K562 (cell line): ENCODE measurements around the gene IGF2R. TPM values are rescaled to one million over a fixed set of nuclear protein-coding genes. Genes with fewer than 3 reads are reported as not detected.

ENCODE experiments used
- ATAC-seq: fragments of 200-7000 bp; cut with Tn5 transposase; 3 replicates; pipeline ENCODE4 v1.9.1; 2020; ENCODE audit warnings: moderate library complexity
- BruUV-seq: library from RNA; stranded (reverse); fragments of 400-500 nt; replicated peaks from 2 replicates; lab custom pipeline; 2021; lab: Mats Ljungman, UMichigan
- CTCF ChIA-PET: fragments of 300-600 bp; formaldehyde crosslinking; extraction: SDS; loops from one replicate; lab custom pipeline; 2021; ENCODE audit warnings: low intra/inter-chr PET ratio; lab: Yijun Ruan, JAX
- POLR2A ChIA-PET: fragments of 300-600, 350-650 bp; sonication (Branson Sonifier 250); formaldehyde crosslinking; extraction: SDS; loops from one replicate; lab custom pipeline; 2021; ENCODE audit warnings: antibody characterized with exemption, inconsistent platforms; lab: Yijun Ruan, JAX
- DNase-seq, 4 experiments: peaks; one replicate each; pipeline versions ENCODE4 v3.0.0 to v3.0.0-alpha.2; 2011 to 2018; ENCODE audit warnings: low spot score in 3 of 4, mixed read lengths in 3 of 4; ENCODE audit errors: extremely low read depth in 1 of 4
- FAIRE-seq: peaks from 2 replicates; lab custom pipeline; 2011; peaks lifted over from hg19 to GRCh38; lab: Jason Lieb, UNC
- H2AFZ ChIP-seq: 2 replicates; pipeline ENCODE4 v1.6.0; 2011; ENCODE audit warnings: low read depth, low read length, control low read depth, inconsistent platforms
- H3K27ac ChIP-seq: fragments of 200-600 bp; 3 replicates; pipeline ENCODE4 v1.8.0; 2011; ENCODE audit warnings: low read depth, mild to moderate bottlenecking, control low read depth, inconsistent platforms, low read length, moderate library complexity, mixed read lengths; ENCODE audit errors: extremely low read depth
- H3K27me3 ChIP-seq, 2 experiments: fragments of 300-600 bp in 1 of 2; 2 replicates in 1 of 2; 3 replicates in 1 of 2; pipeline versions ENCODE4 v1.6.0 to v1.8.0; 2011; ENCODE audit warnings: inconsistent platforms in 2 of 2, low read length in 2 of 2, mild to moderate bottlenecking in 1 of 2, mixed read lengths in 1 of 2, moderate library complexity in 1 of 2; ENCODE audit not compliant: control insufficient read depth in 2 of 2, insufficient read depth in 2 of 2
- H3K36me3 ChIP-seq: fragments of 300-600 bp; 3 replicates; pipeline ENCODE4 v1.8.0; 2011; ENCODE audit warnings: mild to moderate bottlenecking, low read length, inconsistent platforms; ENCODE audit not compliant: control insufficient read depth, insufficient read depth
- H3K4me1 ChIP-seq, 2 experiments: fragments of 200-600 bp in 1 of 2; replicated peaks in 1 of 2; 2 replicates in 1 of 2; 3 replicates in 1 of 2; pipeline versions ENCODE4 v1.5.1 to v1.8.0; 2011; ENCODE audit warnings: inconsistent platforms in 2 of 2, low read length in 2 of 2, mild to moderate bottlenecking in 1 of 2, mixed read lengths in 1 of 2, moderate library complexity in 1 of 2; ENCODE audit not compliant: control insufficient read depth in 2 of 2, insufficient read depth in 2 of 2
- H3K4me2 ChIP-seq: 2 replicates; pipeline ENCODE4 v1.6.1; 2011; ENCODE audit warnings: low read length, control low read depth, inconsistent platforms, mixed read lengths; ENCODE audit not compliant: insufficient read depth
- H3K4me3 ChIP-seq: fragments of 200-600 bp; sonication (generic), shearing (Covaris generic); 2 replicates; pipeline ENCODE4 v1.5.1; 2016; ENCODE audit warnings: control low read depth, inconsistent platforms
- H3K79me2 ChIP-seq: fragments of 200-600 bp; 3 replicates; pipeline ENCODE4 v1.8.0; 2011; ENCODE audit warnings: low read length, inconsistent platforms; ENCODE audit not compliant: control insufficient read depth, insufficient read depth
- H3K9ac ChIP-seq, 2 experiments: 2 replicates each; pipeline versions ENCODE4 v1.6.0 to v1.6.1; 2011; ENCODE audit warnings: low read depth in 2 of 2, low read length in 2 of 2, control low read depth in 1 of 2, inconsistent platforms in 1 of 2, mild to moderate bottlenecking in 1 of 2, mixed read lengths in 1 of 2; ENCODE audit not compliant: insufficient read depth in 1 of 2
- H3K9me1 ChIP-seq: one replicate; pipeline ENCODE4 v1.6.0; 2011; ENCODE audit warnings: inconsistent platforms, mild to moderate bottlenecking, low read length, moderate library complexity; ENCODE audit not compliant: control insufficient read depth, insufficient read depth
- H3K9me3 ChIP-seq: replicated peaks from 2 replicates; pipeline ENCODE4 v1.5.1; 2011; ENCODE audit warnings: low read depth, low read length, inconsistent platforms; ENCODE audit not compliant: control insufficient read depth, insufficient read depth
- H4K20me1 ChIP-seq: replicated peaks from 2 replicates; pipeline ENCODE4 v1.6.1; 2011; ENCODE audit warnings: low read length, inconsistent platforms, mixed read lengths; ENCODE audit not compliant: control insufficient read depth, insufficient read depth
- CBX3 ChIP-seq, 2 experiments: IDR thresholded peaks; 1 replicate in 1 of 2; 2 replicates in 1 of 2; pipeline ENCODE4 v1.6.1; 2012; ENCODE audit warnings: inconsistent platforms in 2 of 2, low read length in 2 of 2, borderline replicate concordance in 1 of 2, control low read depth in 1 of 2
- DIDO1 ChIP-seq: fragments of 450-650 bp; IDR thresholded peaks from 2 replicates; pipeline ENCODE4 v1.6.1; 2016; ENCODE audit warnings: low read depth, missing biosample characterization, missing genetic modification characterization
- NUFIP1 ChIP-seq: fragments of 450-650 bp; IDR thresholded peaks from 2 replicates; pipeline ENCODE4 v1.6.1; 2018; ENCODE audit not compliant: partially characterized antibody
- RBM22 ChIP-seq: fragments of 200-400 bp; formaldehyde crosslinking; IDR thresholded peaks from 2 replicates; pipeline ENCODE4 v1.6.1; 2018; ENCODE audit warnings: low read length, low read depth; ENCODE audit not compliant: poor library complexity, severe bottlenecking
- WGBS: fragments of 100-300 bp; shearing (Covaris generic); methylation state at CpG from one replicate; pipeline ENCODE4 v1.1.6; 2016; ENCODE audit warnings: low coverage, mixed read lengths; ENCODE audit not compliant: insufficient coverage; ENCODE audit errors: missing lambda C conversion rate; 5-methylcytosine and 5-hydroxymethylcytosine counted together
- in situ Hi-C: fragments of 300-500 bp; cut with MboI; formaldehyde crosslinking; loops from 4 replicates; pipeline ENCODE4 v1.15.0; 2018; ENCODE audit warnings: inconsistent platforms, mixed read lengths
- intact Hi-C: fragments of 100-400 bp; cut with micrococcal nuclease; formaldehyde crosslinking; loops from 2 replicates; pipeline ENCODE4 v1.14.2; 2022
- polyA plus RNA-seq, 8 experiments: library from polyadenylated mRNA; depleted of rRNA in 4 of 8; stranded (reverse) in 5 of 8; unstranded in 3 of 8; fragments of >200 nt; fragmentation: Nextera tagmentation in 2 of 8; fragmentation: Illumina TruSeq in 1 of 8; extraction: Ambion mirVana in 2 of 8; extraction: Trizol in 1 of 8; gene quantifications; 2 replicates each; pipeline versions ENCODE4 v1.2.1 to v1.2.3, GENCODE V29; 2011 to 2014; ENCODE audit warnings: inconsistent platforms in 1 of 8, missing spikeins in 1 of 8
- total RNA-seq, 7 experiments: library from RNA; depleted of rRNA in 6 of 7; stranded (reverse); fragments of >200 nt in 6 of 7; fragmentation: Illumina TruSeq in 2 of 7; extraction: Trizol in 2 of 7; gene quantifications; 2 replicates each; pipeline versions ENCODE4 v1.2.1 to v1.2.3, GENCODE V29; 2011 to 2021; ENCODE audit warnings: low replicate concordance in 1 of 7

IGF2R gene
- total and polyA plus RNA-seq, 9 of the 15 experiments (the other 6 are each of a cell fraction or from before 2014, with no cell fraction given), result 3.5 to 92.3 (median 34.5) TPM

DNA sequence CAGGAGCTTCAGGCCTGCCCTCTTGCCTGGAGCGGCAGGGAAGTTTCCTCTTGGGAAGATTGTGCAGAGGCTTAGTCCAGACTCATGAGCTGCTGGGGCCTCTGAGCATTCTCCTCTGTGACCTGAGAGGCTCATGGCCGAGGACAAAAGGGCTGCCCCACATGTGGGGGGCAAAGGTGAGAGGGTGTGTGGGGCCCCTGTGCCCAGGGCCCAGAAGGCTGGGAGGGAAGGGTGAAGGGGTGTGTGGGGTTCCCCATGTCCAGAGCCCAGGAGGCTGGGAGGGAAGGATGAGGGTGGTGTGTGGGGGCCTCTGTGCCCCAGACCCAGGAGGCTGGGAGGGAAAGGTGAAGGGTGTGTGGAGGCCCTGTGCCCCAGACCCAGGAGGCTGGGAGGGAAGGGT is 101.9 kb downstream of the IGF2R start:
- H3K79me2 ChIP-seq, result no peaks in the 10 kb centered on the region
- 91% methylated on average over 2 of the region's 2 CpGs for WGBS
- H3K9me3 ChIP-seq, result no peaks in the 10 kb centered on the region; the same call in 1 of the 2 replicates
- POLR2A ChIA-PET, result interaction anchor here (0.5 kb wide), 1 partner anchor 225 kb away, joined by 4 read pairs; no protein-coding TSS in a partner anchor
- no peak overlapping the region for H3K9ac ChIP-seq
- in situ Hi-C loops (no loop called here), intact Hi-C loops (no loop called here)
- FAIRE-seq, result no peak
- no peak overlapping the region for H3K4me3 ChIP-seq
- no peak overlapping the region for H3K27ac ChIP-seq
- H3K27me3 ChIP-seq, result no peaks in the 10 kb centered on the region
- no peak for ATAC-seq
- no TSS peak for BruUV-seq
- H3K4me1 ChIP-seq, result no peaks in the 10 kb centered on the region
- H3K36me3 ChIP-seq, result peaks cover 96% of the 10 kb centered on the region
- H2AFZ ChIP-seq, result no peak overlapping the region
- H3K4me2 ChIP-seq, result no peak overlapping the region
- CTCF ChIA-PET, result interaction anchor here (0.6 kb wide), 1 partner anchor 82 kb away, joined by 4 read pairs; no protein-coding TSS in a partner anchor
- H4K20me1 ChIP-seq, result no peaks in the 10 kb centered on the region
- TF ChIP-seq RBM22 (peak; percentile 74), DIDO1 (tag) (no peak), NUFIP1 (no peak), CBX3 (IDR thresholded peaks at IDR 0.05; ENCODE audit: borderline replicate concordance in 1 of 2, low read length in 2 of 2) (no peak)
- DNase-seq, result no peak
- no peaks in the 10 kb centered on the region for H3K9me1 ChIP-seq
